Memory B cell (primary cell): ENCODE measurements around the gene OPA3.
"Not testable (repeated sequence)": the region's sequence is repeated elsewhere in the genome, so short reads cannot be mapped to it uniquely, and the experiment has no call there.

Experiments
- ATAC-seq: fragments of 150-1000 bp; cut with Tn5 transposase; 2 replicates; pipeline ENCODE4 v1.10.0; 2021; ENCODE audit warnings: low read depth, mild to moderate bottlenecking, moderate library complexity
- DNase-seq, 2 donors: peaks; one replicate each; pipeline ENCODE4 v3.0.0; 2022; ENCODE audit warnings: low spot score in 2 of 2
- H3K27ac Mint-ChIP-seq: one replicate; pipeline ENCODE4 v1.8.0; 2022; ENCODE audit warnings: mild to moderate bottlenecking, moderate library complexity, mixed read lengths
- H3K27me3 Mint-ChIP-seq: one replicate; pipeline ENCODE4 v1.8.0; 2022; ENCODE audit warnings: mixed read lengths
- H3K36me3 Mint-ChIP-seq: one replicate; pipeline ENCODE4 v1.8.0; 2022; ENCODE audit warnings: mild to moderate bottlenecking, mixed read lengths
- H3K4me1 Mint-ChIP-seq: one replicate; pipeline ENCODE4 v1.8.0; 2022; ENCODE audit warnings: mixed read lengths
- H3K4me3 Mint-ChIP-seq: one replicate; pipeline ENCODE4 v1.8.0; 2022; ENCODE audit warnings: mild to moderate bottlenecking, moderate library complexity, mixed read lengths
- H3K9me3 Mint-ChIP-seq: one replicate; pipeline ENCODE4 v1.8.0; 2022; ENCODE audit warnings: mixed read lengths

The OPA3 gene

DNA sequence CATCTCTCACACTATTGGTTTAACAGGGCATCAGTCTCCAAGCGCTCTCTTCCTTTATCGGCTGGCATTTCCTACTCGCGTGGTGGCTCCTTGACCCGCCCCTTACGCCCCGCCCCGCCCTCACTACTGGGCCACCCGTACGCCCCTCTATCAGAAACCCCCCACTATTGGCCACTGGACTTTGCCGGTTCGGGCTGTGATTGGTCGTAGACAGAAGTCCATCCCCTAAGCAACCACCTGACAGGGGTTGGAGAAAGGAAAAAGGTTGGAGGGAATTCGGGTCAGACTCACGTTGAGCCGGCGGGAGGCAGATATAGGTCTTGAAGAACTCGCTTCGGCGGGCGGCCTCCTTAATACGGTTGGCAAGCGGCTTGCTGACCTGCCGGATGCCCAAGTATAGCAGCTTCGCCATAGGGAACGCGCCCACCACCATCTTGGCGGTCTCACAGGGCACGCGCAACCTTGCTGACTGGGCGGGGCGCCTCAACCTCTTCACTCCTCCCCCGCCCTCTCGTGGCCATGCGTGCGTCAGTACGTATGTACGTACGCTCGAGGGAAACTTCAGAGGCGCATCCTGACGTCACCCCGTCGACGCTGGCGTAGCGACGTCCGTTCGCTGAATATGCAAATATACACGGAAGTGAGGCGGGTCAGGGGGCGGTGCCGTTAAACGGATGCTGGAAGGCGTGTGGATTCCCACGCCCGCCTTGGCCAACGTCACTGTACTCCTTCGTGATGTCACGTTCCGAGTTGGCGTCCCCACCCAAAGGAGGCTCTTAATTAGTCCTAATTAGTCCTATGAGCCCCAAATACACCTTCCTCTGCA lies at the start of gene OPA3:
Gene OPA3, minus strand, starts transcription at position 471 of the 826 bp plus-strand sequence. Its CDS starts 38 bp downstream, at position 433.
- peaks cover 4% of the 10 kb centered on the region for H3K36me3 Mint-ChIP-seq
- peaks cover 15% of the 10 kb centered on the region for H3K4me1 Mint-ChIP-seq
- H3K27ac Mint-ChIP-seq: peak within 1 kb of the TSS; percentile 94
- no peaks in the 10 kb centered on the region for H3K9me3 Mint-ChIP-seq
- peak; percentile 95 to 97 for DNase-seq
- H3K27me3 Mint-ChIP-seq: peaks cover 4% of the 10 kb centered on the region
- ATAC-seq: peak; percentile 80
- peak within 1 kb of the TSS; percentile 83 for H3K4me3 Mint-ChIP-seq

DNA sequence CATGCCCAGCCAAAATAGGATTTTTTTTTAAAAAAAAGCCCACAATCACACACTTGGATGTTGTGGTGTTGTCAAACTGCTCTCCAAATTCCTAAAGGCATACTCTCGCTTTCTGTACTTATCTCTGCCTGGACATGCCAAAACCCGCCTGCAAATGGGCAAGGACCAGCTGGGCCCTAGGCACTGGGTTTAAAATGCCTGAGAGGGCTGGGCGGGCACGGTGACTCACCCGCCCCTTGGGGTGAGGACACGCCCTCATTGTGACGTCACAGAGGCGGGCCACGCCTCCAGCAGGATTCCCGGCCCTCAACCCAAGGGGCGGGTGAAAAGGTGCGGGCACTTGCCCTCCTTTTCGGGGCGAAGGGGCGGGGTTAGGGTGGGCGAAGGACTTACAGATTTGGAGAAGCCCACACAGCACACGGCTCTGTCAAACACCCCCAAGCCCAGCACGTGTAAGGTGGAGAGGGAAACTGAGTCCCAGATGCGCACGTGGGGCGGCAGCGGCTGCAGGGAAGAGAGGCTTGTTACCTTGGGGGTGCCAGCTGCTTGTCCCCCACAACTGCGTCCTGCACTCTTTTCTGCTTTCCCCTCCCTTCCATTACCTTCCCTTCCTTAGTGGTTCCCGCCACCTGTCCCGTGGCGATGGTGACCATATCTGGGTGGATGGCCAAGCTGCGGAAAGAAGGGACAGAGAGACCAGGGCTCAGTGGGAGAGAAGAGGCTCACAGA lies 48.0 kb upstream of the OPA3 start:
- ATAC-seq: peak; percentile 52
- Mint-ChIP-seq H3K4me1 (no peaks in the 10 kb centered on the region), H3K27ac (no peak overlapping the region), H3K36me3 (peaks cover 5% of the 10 kb centered on the region), H3K4me3 (no peak overlapping the region), H3K27me3 (no peaks in the 10 kb centered on the region), H3K9me3 (no peaks in the 10 kb centered on the region)
- peak; percentile 29 to 30 for DNase-seq

DNA sequence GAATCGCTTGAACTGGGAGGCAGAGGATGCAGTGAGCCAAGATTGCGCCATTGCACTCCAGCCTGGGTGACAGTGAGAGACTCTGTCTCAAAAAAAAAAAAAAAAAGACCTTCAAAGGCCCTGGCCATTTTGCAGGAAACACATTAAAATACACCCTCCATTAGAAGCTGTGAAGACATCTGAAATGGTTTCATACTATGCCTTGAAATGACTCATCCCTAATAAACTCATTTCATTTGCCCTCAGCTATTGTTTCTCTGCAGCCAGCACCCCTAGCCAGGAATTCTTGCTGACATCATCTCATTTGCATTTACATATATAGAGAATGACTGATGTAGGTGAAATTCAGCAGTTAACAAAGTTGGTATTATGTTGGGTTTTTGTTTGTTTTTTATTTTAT lies 45.9 kb upstream of the OPA3 start:
- H3K9me3 Mint-ChIP-seq: no peaks in the 10 kb centered on the region
- H3K27me3 Mint-ChIP-seq: no peaks in the 10 kb centered on the region
- ATAC-seq (no peak), DNase-seq (no peak)
- peaks cover 12% of the 10 kb centered on the region for H3K36me3 Mint-ChIP-seq
- no peak overlapping the region for H3K4me3 Mint-ChIP-seq
- H3K4me1 Mint-ChIP-seq: no peaks in the 10 kb centered on the region
- no peak overlapping the region for H3K27ac Mint-ChIP-seq

DNA sequence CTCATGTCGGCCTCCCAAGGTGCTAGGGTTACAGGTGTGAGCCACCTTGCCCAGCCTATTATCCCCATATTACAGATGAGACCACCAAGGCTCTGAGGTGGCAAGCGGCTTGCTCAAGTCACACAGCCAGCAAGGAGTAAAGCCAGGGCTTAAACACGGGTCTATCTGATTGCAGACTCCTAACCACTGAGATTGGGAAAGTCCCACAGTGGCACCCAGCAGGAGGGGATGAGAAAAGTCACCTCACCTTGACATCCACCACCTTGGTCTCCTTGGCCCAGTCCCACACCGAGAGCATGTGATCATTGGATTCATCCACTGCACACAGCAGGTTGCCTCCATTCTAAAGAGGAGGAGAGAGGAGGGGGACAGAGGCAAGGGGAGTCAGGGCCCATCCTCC lies 45.1 kb upstream of the OPA3 start:
- Mint-ChIP-seq H3K4me3 (no peak overlapping the region), H3K4me1 (no peaks in the 10 kb centered on the region), H3K27me3 (no peaks in the 10 kb centered on the region), H3K9me3 (no peaks in the 10 kb centered on the region), H3K27ac (no peak overlapping the region), H3K36me3 (peaks cover 17% of the 10 kb centered on the region)
- DNase-seq: no peak
- no peak for ATAC-seq

DNA sequence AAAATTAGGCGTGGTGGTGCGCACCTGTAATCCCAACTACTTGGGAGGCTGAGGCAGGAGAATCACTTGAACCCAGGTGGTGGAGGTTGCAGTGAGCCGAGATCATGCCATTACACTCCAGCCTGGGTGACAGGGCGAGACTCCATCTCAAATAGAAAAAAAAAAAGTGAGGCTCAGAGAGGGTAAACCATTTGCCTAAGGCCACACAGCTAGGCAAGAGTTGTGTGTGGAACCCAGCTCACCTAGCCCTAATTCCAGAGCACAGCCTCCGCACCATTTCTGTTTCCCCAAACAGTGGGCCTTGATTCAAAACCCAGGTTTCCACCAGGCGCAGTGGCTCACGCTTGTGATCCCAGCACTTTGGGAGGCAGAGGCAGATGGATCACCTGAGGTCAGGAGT lies 43.6 kb upstream of the OPA3 start:
- not testable (repeated sequence) for H3K9me3 Mint-ChIP-seq, H3K27ac Mint-ChIP-seq, H3K27me3 Mint-ChIP-seq, H3K4me1 Mint-ChIP-seq, H3K4me3 Mint-ChIP-seq, ATAC-seq, DNase-seq
- peaks cover 27% of the 10 kb centered on the region for H3K36me3 Mint-ChIP-seq

DNA sequence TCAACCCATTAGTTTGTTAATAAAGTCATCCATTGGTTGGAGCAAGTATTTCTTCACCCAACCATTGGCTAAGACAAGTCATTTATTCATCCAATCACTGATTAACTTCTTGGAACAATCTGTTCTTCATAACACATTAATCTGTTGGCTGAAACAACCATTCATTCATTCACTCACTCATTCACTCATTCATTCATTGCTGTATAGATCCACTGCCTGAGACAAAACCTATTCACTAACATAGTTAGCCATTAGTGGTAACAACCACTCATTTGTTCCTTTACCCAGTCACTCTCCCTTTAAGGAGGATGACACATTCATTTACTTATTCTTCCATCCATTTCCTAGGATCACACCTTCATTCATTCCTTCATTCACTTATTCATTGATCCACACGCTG lies 39.4 kb upstream of the OPA3 start:
- H3K4me3 Mint-ChIP-seq: no peak overlapping the region

DNA sequence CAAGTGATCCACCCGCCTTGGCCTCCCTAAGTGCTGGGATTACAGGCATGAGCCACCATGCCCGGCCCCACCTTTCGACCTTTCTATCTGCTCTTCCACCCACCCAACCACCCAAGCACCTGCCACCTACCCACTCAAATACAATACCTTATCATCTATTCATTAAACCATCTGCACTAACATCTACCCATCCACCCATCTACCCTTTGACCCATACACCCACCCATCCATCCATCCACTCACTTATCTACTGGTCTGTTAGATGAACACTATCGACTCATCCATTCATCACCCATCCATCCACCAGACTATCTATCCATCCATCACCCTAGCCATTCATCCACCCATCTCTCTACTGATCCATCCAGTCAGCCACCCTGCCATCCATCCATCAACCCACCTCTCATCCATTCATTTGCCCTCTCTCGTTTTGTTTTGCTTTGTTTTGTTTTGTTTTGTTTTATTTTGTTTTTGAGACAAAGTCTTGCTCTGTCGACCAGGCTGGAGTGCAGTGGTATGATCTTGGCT lies 37.4 kb upstream of the OPA3 start:
- peaks cover 9% of the 10 kb centered on the region for H3K4me1 Mint-ChIP-seq
- H3K4me3 Mint-ChIP-seq: no peak overlapping the region
- no peaks in the 10 kb centered on the region for H3K9me3 Mint-ChIP-seq
- no peaks in the 10 kb centered on the region for H3K27me3 Mint-ChIP-seq
- no peak overlapping the region for H3K27ac Mint-ChIP-seq
- ATAC-seq: no peak
- no peak for DNase-seq
- peaks cover 45% of the 10 kb centered on the region for H3K36me3 Mint-ChIP-seq

More for the DNA sequence above, 39.4 kb upstream of the OPA3 start:
- no peak for DNase-seq
- Mint-ChIP-seq H3K9me3 (no peaks in the 10 kb centered on the region), H3K27ac (no peak overlapping the region), H3K4me1 (peaks cover 9% of the 10 kb centered on the region), H3K27me3 (no peaks in the 10 kb centered on the region), H3K36me3 (peaks cover 48% of the 10 kb centered on the region)
- ATAC-seq: no peak

DNA sequence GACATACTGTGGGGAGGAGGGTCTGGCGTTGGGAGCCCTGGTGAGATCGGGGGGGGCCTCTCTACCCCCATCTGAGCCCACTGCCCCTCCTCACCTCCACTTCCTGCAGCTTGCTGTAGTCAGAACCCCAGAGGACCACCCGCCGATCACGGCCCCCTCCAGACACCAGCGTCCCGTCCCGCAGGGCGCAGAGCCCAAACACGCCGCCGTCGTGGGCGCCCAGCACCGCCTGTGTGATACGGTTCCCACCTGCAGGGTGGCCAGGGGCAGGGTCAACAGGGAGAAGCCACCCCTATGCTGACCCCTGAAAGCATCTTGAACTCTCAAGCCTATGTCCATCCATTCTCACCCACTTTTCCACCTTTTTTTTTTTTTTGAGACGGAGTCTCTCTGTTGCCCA lies 36.8 kb upstream of the OPA3 start:
- no peak for ATAC-seq
- Mint-ChIP-seq H3K9me3 (no peaks in the 10 kb centered on the region), H3K27ac (no peak overlapping the region), H3K36me3 (peaks cover 43% of the 10 kb centered on the region), H3K27me3 (no peaks in the 10 kb centered on the region), H3K4me3 (no peak overlapping the region), H3K4me1 (peaks cover 9% of the 10 kb centered on the region)
- no peak for DNase-seq

DNA sequence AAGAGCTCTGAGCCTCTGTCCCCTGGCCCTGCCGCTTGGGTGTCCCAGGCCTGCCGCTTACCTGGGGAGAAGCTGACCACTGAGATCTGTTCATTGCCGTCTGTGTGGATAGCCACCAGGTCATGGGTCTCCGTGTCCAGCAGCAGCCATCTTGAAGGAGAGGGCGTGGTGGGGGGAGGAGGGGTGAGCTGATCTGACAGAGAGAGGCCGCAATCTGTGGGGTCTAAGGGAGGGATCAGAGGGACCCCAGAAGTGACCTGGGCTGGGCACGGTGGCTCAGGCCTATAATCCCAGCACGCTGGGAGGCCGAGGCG lies 32.1 kb upstream of the OPA3 start:
- peaks cover 36% of the 10 kb centered on the region for H3K36me3 Mint-ChIP-seq
- ATAC-seq (no peak), DNase-seq (no peak)
- H3K9me3 Mint-ChIP-seq: no peaks in the 10 kb centered on the region
- no peaks in the 10 kb centered on the region for H3K27me3 Mint-ChIP-seq
- peaks cover 6% of the 10 kb centered on the region for H3K4me1 Mint-ChIP-seq
- no peak overlapping the region for H3K4me3 Mint-ChIP-seq
- no peak overlapping the region for H3K27ac Mint-ChIP-seq

DNA sequence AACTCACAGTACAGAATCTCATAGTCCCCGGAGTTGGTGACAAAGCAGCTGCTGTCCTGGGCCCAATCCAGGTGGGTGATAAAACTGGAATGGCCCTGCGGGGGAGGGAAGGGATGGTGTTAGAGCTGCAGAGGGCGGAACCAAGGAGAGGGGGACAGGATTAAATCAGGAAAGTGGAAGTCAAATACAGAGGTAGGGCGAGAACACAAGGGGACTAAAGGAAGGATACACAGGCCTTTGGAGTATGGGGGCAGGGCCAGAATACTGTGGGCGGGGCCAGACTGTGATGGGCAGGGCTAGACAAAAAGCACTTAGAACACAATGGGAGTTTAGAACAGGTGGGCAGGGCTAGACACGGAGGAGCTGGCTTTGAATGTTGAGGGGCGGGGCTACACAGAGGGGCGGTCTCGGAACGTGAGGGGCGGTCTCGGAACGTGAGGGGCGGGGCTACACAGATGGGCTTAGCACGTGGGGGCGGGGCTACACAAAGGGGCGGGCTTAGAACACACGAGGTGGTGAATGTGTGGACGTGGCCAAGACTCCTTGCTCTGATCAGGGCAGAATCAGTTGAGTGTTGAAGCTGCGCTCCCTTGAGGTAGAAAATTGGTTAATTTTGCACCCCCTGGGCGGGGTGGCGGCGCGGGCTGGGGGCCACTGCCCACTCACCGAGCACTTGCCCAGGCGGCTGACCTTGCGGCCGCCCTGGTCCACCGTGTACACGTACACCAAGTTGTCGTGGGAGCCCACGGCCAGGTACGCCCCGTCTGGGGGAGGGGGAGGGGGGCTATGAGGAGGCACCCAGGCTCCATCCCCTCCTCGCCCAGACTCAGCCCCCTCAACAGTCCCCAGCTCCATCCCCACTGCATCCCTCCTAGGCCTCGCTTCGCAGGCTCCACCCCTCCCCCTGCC lies 31.4 kb upstream of the OPA3 start:
- H3K36me3 Mint-ChIP-seq: peaks cover 31% of the 10 kb centered on the region
- H3K4me1 Mint-ChIP-seq: peaks cover 6% of the 10 kb centered on the region
- H3K9me3 Mint-ChIP-seq: no peaks in the 10 kb centered on the region
- DNase-seq (peak; percentile 60 to 68), ATAC-seq (peak; percentile 96)
- H3K27ac Mint-ChIP-seq: no peak overlapping the region
- H3K4me3 Mint-ChIP-seq: no peak overlapping the region
- no peaks in the 10 kb centered on the region for H3K27me3 Mint-ChIP-seq

DNA sequence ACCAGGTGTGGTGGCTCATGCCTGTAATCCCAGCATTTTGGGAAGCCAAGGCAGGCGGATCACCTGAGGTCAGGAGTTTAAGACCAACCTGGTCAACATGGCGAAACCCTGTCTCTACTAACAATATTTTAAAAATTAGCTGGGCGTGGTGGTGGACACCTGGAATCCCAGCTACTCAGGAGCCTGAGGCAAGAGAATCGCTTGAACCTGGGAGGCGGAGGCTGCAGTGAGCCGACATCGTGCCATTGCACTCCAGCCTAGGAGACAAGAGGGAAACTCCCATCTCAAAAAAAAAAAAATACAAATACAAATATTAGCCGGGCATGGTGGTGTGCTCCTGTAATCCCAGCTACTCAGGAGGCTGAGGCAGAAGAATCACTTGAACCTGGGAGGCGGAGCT lies 30.5 kb upstream of the OPA3 start:
- not testable (repeated sequence) for H3K4me3 Mint-ChIP-seq, H3K27ac Mint-ChIP-seq, H3K27me3 Mint-ChIP-seq, DNase-seq, ATAC-seq, H3K9me3 Mint-ChIP-seq, H3K4me1 Mint-ChIP-seq
- H3K36me3 Mint-ChIP-seq: peaks cover 29% of the 10 kb centered on the region

DNA sequence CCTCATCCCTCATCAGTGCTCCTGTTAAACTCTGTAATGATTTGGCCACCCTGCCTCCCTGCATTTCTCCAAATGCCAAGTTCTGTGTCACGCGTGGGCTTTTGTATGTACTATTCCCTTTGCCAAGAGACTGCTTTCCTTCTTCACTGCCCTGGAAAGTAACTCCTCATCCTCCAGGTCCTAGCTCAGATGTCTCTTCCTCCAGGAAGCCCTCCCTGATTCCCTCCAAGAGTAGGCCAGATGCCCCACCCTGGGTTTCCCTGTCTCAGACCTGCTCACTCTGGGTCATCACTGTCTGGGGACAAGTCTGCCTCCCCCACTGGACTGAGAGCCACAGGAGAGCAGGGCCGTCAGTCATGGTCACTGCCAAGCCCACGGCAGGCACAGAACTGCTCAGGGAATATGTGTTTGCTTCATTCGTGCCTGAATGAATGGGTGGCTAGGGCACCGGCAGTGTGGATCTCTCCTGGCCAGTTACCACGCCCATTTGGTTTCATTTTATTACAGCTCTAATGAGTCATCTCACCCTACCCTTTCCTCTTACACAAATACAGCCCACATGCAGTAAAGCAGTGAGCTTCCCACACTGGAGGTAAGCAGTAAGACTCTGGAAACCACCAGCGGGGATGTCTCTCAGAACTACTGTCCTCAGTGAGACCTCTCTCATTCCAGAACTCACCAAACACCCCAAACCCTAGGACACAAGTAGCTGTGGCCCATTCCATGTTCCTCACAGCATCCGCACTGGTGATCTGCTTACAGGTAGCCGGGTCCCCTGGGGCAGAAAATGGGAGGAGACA lies 29.5 kb upstream of the OPA3 start:
- peaks cover 32% of the 10 kb centered on the region for H3K36me3 Mint-ChIP-seq
- no peak for DNase-seq

DNA sequence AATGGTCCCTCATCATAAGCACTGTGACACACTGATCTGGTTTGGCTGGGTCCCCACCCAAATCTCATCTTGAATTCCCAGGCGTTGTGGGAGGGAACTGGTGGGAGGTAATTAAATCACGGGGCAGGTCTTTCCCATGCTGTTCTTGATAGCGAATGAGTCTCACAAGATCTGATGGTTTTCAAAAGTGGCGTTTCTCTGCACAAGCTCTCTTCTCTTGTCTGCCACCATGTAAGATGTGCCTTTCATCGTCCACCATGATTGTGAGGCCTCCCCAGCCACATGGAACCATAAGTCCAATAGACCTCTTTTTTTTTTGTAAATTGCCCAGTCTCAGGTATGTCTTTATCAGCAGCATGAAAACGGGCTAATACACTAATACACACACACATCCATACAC lies 24.3 kb upstream of the OPA3 start:
- peaks cover 7% of the 10 kb centered on the region for H3K4me1 Mint-ChIP-seq
- peaks cover 20% of the 10 kb centered on the region for H3K36me3 Mint-ChIP-seq
- ATAC-seq (no peak), DNase-seq (no peak)
- no peak overlapping the region for H3K4me3 Mint-ChIP-seq
- H3K27ac Mint-ChIP-seq: no peak overlapping the region
- peaks cover 5% of the 10 kb centered on the region for H3K9me3 Mint-ChIP-seq
- no peaks in the 10 kb centered on the region for H3K27me3 Mint-ChIP-seq

More for the DNA sequence above, 29.5 kb upstream of the OPA3 start:
- Mint-ChIP-seq H3K4me1 (peaks cover 6% of the 10 kb centered on the region), H3K4me3 (no peak overlapping the region), H3K27me3 (no peaks in the 10 kb centered on the region), H3K27ac (peak overlapping the region; percentile 38), H3K9me3 (peaks cover 2% of the 10 kb centered on the region)
- ATAC-seq: no peak
